GM12878 (cell line): ENCODE measurements around the gene PRR16. TPM values are rescaled to one million over a fixed set of nuclear protein-coding genes. Genes with fewer than 3 reads are reported as not detected.

Experiments used
- ATAC-seq: fragments of 200-7000 bp; cut with Tn5 transposase; 3 replicates; pipeline ENCODE4 v1.9.1; 2020; ENCODE audit warnings: mild to moderate bottlenecking, moderate library complexity
- BruUV-seq: library from RNA; stranded (reverse); fragments of 400-500 nt; replicated peaks from 2 replicates; lab custom pipeline; 2021; lab: Mats Ljungman, UMichigan
- CTCF ChIA-PET: fragments of 300-600 bp; sonication (Branson Sonifier 250); formaldehyde crosslinking; extraction: SDS; loops from one replicate; lab custom pipeline; 2021; ENCODE audit warnings: inconsistent platforms; lab: Yijun Ruan, JAX
- POLR2A ChIA-PET: fragments of 350-600 bp; formaldehyde crosslinking; extraction: SDS; loops from one replicate; lab custom pipeline; 2021; ENCODE audit warnings: inconsistent platforms; lab: Charles Lee
- RAD21 ChIA-PET: fragments of 300-600 bp; sonication (Branson Sonifier 250); formaldehyde crosslinking; loops from one replicate; lab custom pipeline; 2023; ENCODE audit warnings: antibody characterized with exemption; ENCODE audit not compliant: unreplicated experiment; lab: Charles Lee
- SMC1A ChIA-PET: fragments of 300-600 bp; sonication (Branson Sonifier 250); formaldehyde crosslinking; loops from one replicate; lab custom pipeline; 2023; ENCODE audit not compliant: unreplicated experiment, uncharacterized antibody; lab: Charles Lee
- DNase-seq: peaks from one replicate; pipeline ENCODE4 v3.0.0-alpha.2; 2011; ENCODE audit warnings: low read depth, low spot score
- FAIRE-seq: peaks from 3 replicates; lab custom pipeline; 2011; peaks lifted over from hg19 to GRCh38; lab: Jason Lieb, UNC
- H2AFZ ChIP-seq: 2 replicates; pipeline ENCODE4 v1.6.0; 2011; ENCODE audit warnings: low read depth, low read length, control low read depth; ENCODE audit not compliant: control insufficient read depth
- H3K27ac ChIP-seq: 2 replicates; pipeline ENCODE4 v1.5.1; 2011; ENCODE audit warnings: control low read depth; ENCODE audit not compliant: control insufficient read depth, insufficient read depth
- H3K27me3 ChIP-seq, 2 experiments: replicated peaks in 1 of 2; 2 replicates each; pipeline versions ENCODE4 v1.6.0 to v1.6.1; 2011; ENCODE audit warnings: low read length in 1 of 2; ENCODE audit not compliant: control insufficient read depth in 2 of 2, insufficient read depth in 2 of 2
- H3K36me3 ChIP-seq, 2 experiments: 2 replicates each; pipeline ENCODE4 v1.5.1; 2011; ENCODE audit warnings: low read length in 1 of 2; ENCODE audit not compliant: control insufficient read depth in 2 of 2, insufficient read depth in 2 of 2
- H3K4me1 ChIP-seq: 2 replicates; pipeline ENCODE4 v1.6.1; 2011; ENCODE audit warnings: mild to moderate bottlenecking, low read length, moderate library complexity, mixed read lengths; ENCODE audit not compliant: control insufficient read depth, insufficient read depth
- H3K4me2 ChIP-seq: 2 replicates; pipeline ENCODE4 v1.6.0; 2011; ENCODE audit warnings: control low read depth; ENCODE audit not compliant: control insufficient read depth, insufficient read depth
- H3K4me3 ChIP-seq: fragments of 200-600 bp; sonication (generic); 2 replicates; pipeline ENCODE4 v1.5.1; 2016
- H3K79me2 ChIP-seq: 2 replicates; pipeline ENCODE4 v1.6.0; 2011; ENCODE audit warnings: low read length; ENCODE audit not compliant: control insufficient read depth, insufficient read depth
- H3K9ac ChIP-seq: 2 replicates; pipeline ENCODE4 v1.8.0; 2011; ENCODE audit warnings: low read length, control low read depth, mixed read lengths; ENCODE audit not compliant: control insufficient read depth, insufficient read depth
- H3K9me3 ChIP-seq: replicated peaks from 3 replicates; pipeline ENCODE4 v1.5.1; 2011; ENCODE audit warnings: mild to moderate bottlenecking, low read length; ENCODE audit not compliant: control insufficient read depth, insufficient read depth
- H4K20me1 ChIP-seq: 2 replicates; pipeline ENCODE4 v1.6.0; 2011; ENCODE audit not compliant: control insufficient read depth, insufficient read depth
- ATF7 ChIP-seq: fragments of 450-650 bp; IDR thresholded peaks from 2 replicates; pipeline ENCODE4 v1.6.1; 2016; ENCODE audit warnings: low read depth, mild to moderate bottlenecking
- BRCA1 ChIP-seq: IDR thresholded peaks from 2 replicates; pipeline ENCODE4 v1.6.1; 2011; ENCODE audit warnings: low read depth, low read length, improper control_type of control experiment
- CBX3 ChIP-seq: fragments of 200-600 bp; sonication (generic); IDR thresholded peaks from 2 replicates; pipeline ENCODE4 v1.6.1; 2016; ENCODE audit warnings: low read depth, borderline replicate concordance
- DPF2 ChIP-seq: fragments of 450-650 bp; IDR thresholded peaks from 2 replicates; pipeline ENCODE4 v1.6.1; 2017; ENCODE audit warnings: mild to moderate bottlenecking
- ESRRA ChIP-seq: IDR thresholded peaks from 2 replicates; pipeline ENCODE4 v1.6.1; 2012; ENCODE audit warnings: mild to moderate bottlenecking, low read length, improper control_type of control experiment
- FOS ChIP-seq: IDR thresholded peaks from 3 replicates; pipeline ENCODE4 v1.6.1; 2011; ENCODE audit warnings: borderline replicate concordance; ENCODE audit not compliant: insufficient read length; ENCODE audit errors: extremely low read depth
- FOXK2 ChIP-seq: fragments of 450-650 bp; IDR thresholded peaks from 2 replicates; pipeline ENCODE4 v1.6.1; 2017; ENCODE audit warnings: mild to moderate bottlenecking, moderate library complexity
- LARP7 ChIP-seq: fragments of 450-650 bp; IDR thresholded peaks from 2 replicates; pipeline ENCODE4 v1.6.1; 2017; ENCODE audit warnings: mild to moderate bottlenecking
- MTA3 ChIP-seq: IDR thresholded peaks from 2 replicates; pipeline ENCODE4 v1.6.1; 2012; ENCODE audit warnings: low read length, inconsistent platforms, borderline replicate concordance
- MXI1 ChIP-seq: fragments of 150-350 bp; IDR thresholded peaks from 2 replicates; pipeline ENCODE4 v1.6.1; 2011; ENCODE audit warnings: low read depth, mild to moderate bottlenecking, inconsistent platforms, low read length, improper control_type of control experiment
- NFIC ChIP-seq: IDR thresholded peaks from 2 replicates; pipeline ENCODE4 v1.6.1; 2012; ENCODE audit warnings: low read depth, mild to moderate bottlenecking, inconsistent platforms, low read length, moderate library complexity
- RAD21 ChIP-seq: IDR thresholded peaks from 2 replicates; pipeline ENCODE4 v1.6.1; 2011; ENCODE audit warnings: mild to moderate bottlenecking, low read depth, low read length, moderate library complexity; ENCODE audit not compliant: insufficient read depth
- RELB ChIP-seq: fragments of 450-650 bp; IDR thresholded peaks from 2 replicates; pipeline ENCODE4 v1.6.1; 2017; ENCODE audit warnings: low read depth, mild to moderate bottlenecking, moderate library complexity
- REST ChIP-seq: IDR thresholded peaks from 2 replicates; pipeline ENCODE4 v1.6.1; 2012; ENCODE audit warnings: mild to moderate bottlenecking, low read depth, low read length
- SIN3A ChIP-seq: IDR thresholded peaks from 2 replicates; pipeline ENCODE4 v1.6.1; 2012; ENCODE audit warnings: low read depth, low read length, improper control_type of control experiment
- SPI1 ChIP-seq: IDR thresholded peaks from 2 replicates; pipeline ENCODE4 v1.6.1; 2011; ENCODE audit warnings: low read depth, mild to moderate bottlenecking, low read length, moderate library complexity, borderline replicate concordance; ENCODE audit not compliant: insufficient read depth
- TCF7 ChIP-seq: IDR thresholded peaks from 2 replicates; pipeline ENCODE4 v1.6.1; 2014; ENCODE audit warnings: antibody characterized with exemption, borderline replicate concordance
- ZNF217 ChIP-seq: fragments of 450-650 bp; IDR thresholded peaks from 2 replicates; pipeline ENCODE4 v1.6.1; 2017; ENCODE audit warnings: antibody characterized with exemption, mild to moderate bottlenecking
- WGBS: methylation state at CpG from one replicate; pipeline ENCODE4 v1.1.6; 2016; ENCODE audit warnings: low lambda C conversion rate; ENCODE audit not compliant: insufficient replicate concordance, insufficient coverage; ENCODE audit errors: missing lambda C conversion rate; 5-methylcytosine and 5-hydroxymethylcytosine counted together
- in situ Hi-C: fragments of 300-500 bp; cut with MboI; formaldehyde crosslinking; loops from 9 replicates; pipeline ENCODE4 v1.14.3; 2018; ENCODE audit warnings: mixed read lengths
- intact Hi-C: fragments of 100-400 bp; cut with micrococcal nuclease; formaldehyde crosslinking; loops from one replicate; pipeline ENCODE4 v1.14.2; 2022; ENCODE audit not compliant: unreplicated experiment
- polyA plus RNA-seq, 11 experiments: library from polyadenylated mRNA; depleted of rRNA in 4 of 11; unstranded in 6 of 11; stranded (reverse) in 5 of 11; fragments of >200 nt; fragmentation: Nextera tagmentation in 4 of 11; fragmentation: Illumina TruSeq in 1 of 11; extraction: Ambion mirVana in 4 of 11; extraction: Trizol in 1 of 11; gene quantifications; 1 replicate in 1 of 11; 2 replicates in 10 of 11; pipeline versions ENCODE4 v1.2.1 to v1.2.3, GENCODE V29; 2011 to 2016; ENCODE audit warnings: inconsistent platforms in 2 of 11, missing spikeins in 2 of 11, low read depth in 1 of 11
- total RNA-seq, 4 experiments: library from RNA; depleted of rRNA in 3 of 4; stranded (reverse); fragments of >200 nt in 3 of 4; fragmentation: Illumina TruSeq in 1 of 4; extraction: Trizol in 1 of 4; gene quantifications; 2 replicates each; pipeline versions ENCODE4 v1.2.1 to v1.2.3, GENCODE V29; 2013 to 2021

Gene PRR16
- total and polyA plus RNA-seq, 10 of the 15 experiments (the other 5 are each of a cell fraction or from before 2014, with no cell fraction given) = not detected

GRCh38 chr5:120604884-120605283 is 140.8 kb downstream of the PRR16 start (continued):
- no peak for TF ChIP-seq RELB
- TF ChIP-seq ESRRA = no peak
- TF ChIP-seq MTA3 = no peak
- no peak for TF ChIP-seq SPI1
- no peak for TF ChIP-seq TCF7
- no peak for TF ChIP-seq ATF7
- TF ChIP-seq FOXK2 = no peak

- Histone ChIP-seq H3K79me2 (no peaks in the 10 kb centered on the region), H3K36me3 (no peaks in the 10 kb centered on the region), H3K27ac (no peak overlapping the region), H3K27me3 (no peaks in the 10 kb centered on the region), H3K4me2 (no peak overlapping the region), H3K9ac (no peak overlapping the region), H3K4me3 (no peak overlapping the region), H3K4me1 (no peaks in the 10 kb centered on the region), H3K9me3 (no peaks in the 10 kb centered on the region), H2AFZ (no peak overlapping the region), H4K20me1 (no peaks in the 10 kb centered on the region)
- DNase-seq = no peak
- 0% methylated on average over 1 of the region's 1 CpG for WGBS
- intact Hi-C loops (no loop called here), in situ Hi-C loops (no loop called here)
- ATAC-seq = no peak
- ChIA-PET SMC1A (no interaction called here), RAD21 (no interaction called here), POLR2A (no interaction called here), CTCF (no interaction called here)
- FAIRE-seq = no peak
- no TSS peak for BruUV-seq
- TF ChIP-seq MXI1 (no peak), NFIC (no peak), DPF2 (no peak), REST (no peak), FOS (no peak), CBX3 (no peak), BRCA1 (no peak), ZNF217 (no peak), LARP7 (no peak), RAD21 (no peak), SIN3A (no peak)
These were observed 141.4 kb downstream of the PRR16 start for GRCh38 chr5:120605325-120606079.
